HEK293 (cell line): ENCODE measurements around the gene SPINDOC.

Source experiments
- CTCF ChIA-PET: fragments of 350-600 bp; formaldehyde crosslinking; extraction: SDS; loops from one replicate; lab custom pipeline; 2021; ENCODE audit warnings: antibody characterized with exemption; lab: Yijun Ruan, JAX
- POLR2A ChIA-PET: fragments of 300-600 bp; formaldehyde crosslinking; extraction: SDS; loops from one replicate; lab custom pipeline; 2020; ENCODE audit warnings: antibody characterized with exemption, inconsistent platforms; lab: Yijun Ruan, JAX
- H3K27ac ChIP-seq: fragments of 200-500 bp; sonication (Bioruptor generic); 2 replicates; pipeline ENCODE4 v1.5.1; 2014; ENCODE audit warnings: low read depth, low read length, control low read depth, inconsistent platforms; ENCODE audit errors: extremely low read depth
- H3K36me3 ChIP-seq, 2 experiments: fragments of 200-500 bp in 1 of 2; sonication (Bioruptor generic) in 1 of 2; 1 replicate in 1 of 2; 2 replicates in 1 of 2; pipeline ENCODE4 v1.5.1; 2014 to 2017; ENCODE audit warnings: inconsistent platforms in 2 of 2, low read length in 2 of 2; ENCODE audit not compliant: control insufficient read depth in 2 of 2, insufficient read depth in 1 of 2
- H3K4me1 ChIP-seq: fragments of 200-500 bp; sonication (Bioruptor generic); 2 replicates; pipeline ENCODE4 v1.5.1; 2014; ENCODE audit warnings: mild to moderate bottlenecking, low read length, inconsistent platforms; ENCODE audit not compliant: control insufficient read depth, insufficient read depth
- H3K4me3 ChIP-seq: 2 replicates; pipeline ENCODE4 v1.5.1; 2011; ENCODE audit warnings: low read depth, mild to moderate bottlenecking, control low read depth, low read length, moderate library complexity
- H3K9me3 ChIP-seq: fragments of 200-500 bp; sonication (Bioruptor generic); 2 replicates; pipeline ENCODE4 v1.5.1; 2014; ENCODE audit warnings: low read depth, low read length, inconsistent platforms; ENCODE audit not compliant: control insufficient read depth, insufficient read depth
- HIC1 ChIP-seq: fragments of 450-650 bp; formaldehyde crosslinking; IDR thresholded peaks from 2 replicates; pipeline ENCODE4 v1.5.1; 2016; ENCODE audit warnings: missing biosample characterization, missing genetic modification characterization
- KLF1 ChIP-seq: fragments of 450-650 bp; formaldehyde crosslinking; IDR thresholded peaks from 2 replicates; pipeline ENCODE4 v1.5.1; 2016; ENCODE audit warnings: missing biosample characterization, missing genetic modification characterization
- MZF1 ChIP-seq: fragments of 450-650 bp; formaldehyde crosslinking; IDR thresholded peaks from 2 replicates; pipeline ENCODE4 v1.5.1; 2017; ENCODE audit warnings: missing biosample characterization, missing genetic modification characterization, borderline replicate concordance
- OSR2 ChIP-seq: fragments of 450-650 bp; formaldehyde crosslinking; IDR thresholded peaks from 2 replicates; pipeline ENCODE4 v1.5.1; 2016; ENCODE audit warnings: missing biosample characterization, missing genetic modification characterization
- PRDM1 ChIP-seq: fragments of 450-650 bp; formaldehyde crosslinking; IDR thresholded peaks from 2 replicates; pipeline ENCODE4; 2016; ENCODE audit warnings: missing biosample characterization, missing genetic modification characterization
- SP7 ChIP-seq: fragments of 450-650 bp; formaldehyde crosslinking; IDR thresholded peaks from 2 replicates; pipeline ENCODE4 v1.5.1; 2016; ENCODE audit warnings: missing biosample characterization, missing genetic modification characterization
- ZNF138 ChIP-seq: fragments of 450-650 bp; formaldehyde crosslinking; IDR thresholded peaks from 2 replicates; pipeline ENCODE4 v1.5.1; 2016; ENCODE audit warnings: missing biosample characterization, missing genetic modification characterization, borderline replicate concordance
- ZNF16 ChIP-seq: fragments of 450-650 bp; formaldehyde crosslinking; IDR thresholded peaks from 2 replicates; pipeline ENCODE4 v1.5.1; 2016; ENCODE audit warnings: low read depth, missing biosample characterization, missing genetic modification characterization
- ZNF214 ChIP-seq: fragments of 450-650 bp; formaldehyde crosslinking; IDR thresholded peaks from 2 replicates; pipeline ENCODE4 v1.5.1; 2017; ENCODE audit warnings: missing biosample characterization, mild to moderate bottlenecking, missing genetic modification characterization, borderline replicate concordance
- ZNF24 ChIP-seq: fragments of 450-650 bp; formaldehyde crosslinking; IDR thresholded peaks from 2 replicates; pipeline ENCODE4 v1.5.1; 2016; ENCODE audit warnings: missing biosample characterization, missing genetic modification characterization
- ZNF26 ChIP-seq: fragments of 450-650 bp; formaldehyde crosslinking; IDR thresholded peaks from 2 replicates; pipeline ENCODE4 v1.5.1; 2016; ENCODE audit warnings: missing biosample characterization, missing genetic modification characterization
- ZNF280D ChIP-seq: fragments of 450-650 bp; formaldehyde crosslinking; IDR thresholded peaks from 2 replicates; pipeline ENCODE4 v1.5.1; 2016; ENCODE audit warnings: missing biosample characterization, missing genetic modification characterization
- ZNF292 ChIP-seq: fragments of 450-650 bp; formaldehyde crosslinking; IDR thresholded peaks from 2 replicates; pipeline ENCODE4 v1.5.1; 2016; ENCODE audit warnings: low read depth, missing biosample characterization, missing genetic modification characterization, borderline replicate concordance
- ZNF426 ChIP-seq: fragments of 450-650 bp; formaldehyde crosslinking; IDR thresholded peaks from 2 replicates; pipeline ENCODE4 v1.5.1; 2017; ENCODE audit warnings: missing biosample characterization, missing genetic modification characterization, mild to moderate bottlenecking, inconsistent platforms, moderate library complexity
- ZNF449 ChIP-seq: fragments of 450-650 bp; formaldehyde crosslinking; IDR thresholded peaks from 2 replicates; pipeline ENCODE4 v1.5.1; 2017; ENCODE audit warnings: missing biosample characterization, mild to moderate bottlenecking, missing genetic modification characterization, moderate library complexity
- ZNF48 ChIP-seq: fragments of 450-650 bp; formaldehyde crosslinking; IDR thresholded peaks from 2 replicates; pipeline ENCODE4 v1.5.1; 2016; ENCODE audit warnings: missing biosample characterization, missing genetic modification characterization
- ZNF561 ChIP-seq: fragments of 450-650 bp; IDR thresholded peaks from 2 replicates; pipeline ENCODE4 v1.5.1; 2018; ENCODE audit warnings: missing biosample characterization, missing genetic modification characterization, borderline replicate concordance
- ZNF645 ChIP-seq: fragments of 450-650 bp; formaldehyde crosslinking; IDR thresholded peaks from 2 replicates; pipeline ENCODE4; 2016; ENCODE audit warnings: missing biosample characterization, missing genetic modification characterization
- ZSCAN4 ChIP-seq: fragments of 450-650 bp; formaldehyde crosslinking; IDR thresholded peaks from 2 replicates; pipeline ENCODE4 v1.5.1; 2017; ENCODE audit warnings: missing biosample characterization, missing genetic modification characterization

The SPINDOC gene

GRCh38 chr11:63871962-63872799, 58.9 kb downstream of the SPINDOC start (continued):
- no peak for TF ChIP-seq ZNF280D
- no peak for TF ChIP-seq KLF1 (tag by site-specific recombination)
- no peak for TF ChIP-seq ZNF561
- TF ChIP-seq ZNF645 (tag by site-specific recombination) = no peak
- TF ChIP-seq MZF1 = no peak
- TF ChIP-seq ZNF16 (tag by site-specific recombination) = no peak
- no peak for TF ChIP-seq ZNF449 (tag by site-specific recombination)
- no peak for TF ChIP-seq HIC1 (tag by site-specific recombination)
- TF ChIP-seq ZNF138 (tag by site-specific recombination) = no peak
- peak; percentile 89 for TF ChIP-seq OSR2 (tag by site-specific recombination)
- peak; percentile 62 for TF ChIP-seq PRDM1 (tag by site-specific recombination)
- 0 out of 2 replicates have a peak, but pooled peaks have one; percentile 16 for TF ChIP-seq SP7

- H3K9me3 ChIP-seq = no peaks in the 10 kb centered on the region
- TF ChIP-seq ZNF48 (tag by site-specific recombination) = no peak
- TF ChIP-seq, all 188 proteins: peak for 0
- Histone ChIP-seq H3K36me3 (peaks cover 0 to 5% of the 10 kb centered on the region in 2 experiments; a peak in 1 of 3 replicates), H3K4me1 (peaks cover 6% of the 10 kb centered on the region; the same call in 1 of the 2 replicates), H3K4me3 (no peak overlapping the region), H3K27ac (no peak overlapping the region)
- ChIA-PET CTCF (interaction anchor here (0.6 to 5.1 kb wide), 6 partner anchors 10 to 280 kb away, joined by 3 to 42 read pairs (median 6); no protein-coding TSS in a partner anchor), POLR2A (interaction anchor here (0.9 to 1.5 kb wide), 4 partner anchors 18 to 34 kb away, joined by 4 to 7 read pairs (median 4); partner anchors contain the start of gene MARK2)
Measured at GRCh38 chr11:63872800-63873197, 59.5 kb downstream of the SPINDOC start.

- Histone ChIP-seq H3K4me1 (peaks cover 6% of the 10 kb centered on the region; the same call in 1 of the 2 replicates), H3K4me3 (no peak overlapping the region), H3K36me3 (peaks cover 0 to 5% of the 10 kb centered on the region in 2 experiments; a peak in 1 of 3 replicates), H3K27ac (no peak overlapping the region), H3K9me3 (no peaks in the 10 kb centered on the region)
- ChIA-PET POLR2A (interaction anchor here (0.9 to 1.4 kb wide), 2 partner anchors 18 to 33 kb away, joined by 4 to 5 read pairs; no protein-coding TSS in a partner anchor), CTCF (interaction anchor here (0.6 to 5.1 kb wide), 3 partner anchors 33 to 57 kb away, joined by 3 to 42 read pairs (median 8); no protein-coding TSS in a partner anchor)
- TF ChIP-seq ZNF214 (tag by site-specific recombination) (no peak), ZSCAN4 (tag by site-specific recombination) (no peak), ZNF292 (tag by site-specific recombination) (no peak), MZF1 (no peak), ZNF24 (tag by site-specific recombination) (no peak), ZNF426 (tag by site-specific recombination) (no peak), ZNF26 (tag by site-specific recombination) (no peak)
- TF ChIP-seq, all 188 proteins: peak for 0
Measured at GRCh38 chr11:63873311-63873710, 60.1 kb downstream of the SPINDOC start.
